ENCODE results near the gene ZSCAN5A. TPM values are rescaled to one million over a fixed set of nuclear protein-coding genes. Genes with fewer than 3 reads are reported as not detected.
A peak's percentile ranks its signal among the peaks of the same experiment; 100 is the strongest.

ZSCAN5A gene
- total RNA-seq, 4 donors from 2014 or later = 1.00 to 26.1 (median 3.6) TPM

DNA sequence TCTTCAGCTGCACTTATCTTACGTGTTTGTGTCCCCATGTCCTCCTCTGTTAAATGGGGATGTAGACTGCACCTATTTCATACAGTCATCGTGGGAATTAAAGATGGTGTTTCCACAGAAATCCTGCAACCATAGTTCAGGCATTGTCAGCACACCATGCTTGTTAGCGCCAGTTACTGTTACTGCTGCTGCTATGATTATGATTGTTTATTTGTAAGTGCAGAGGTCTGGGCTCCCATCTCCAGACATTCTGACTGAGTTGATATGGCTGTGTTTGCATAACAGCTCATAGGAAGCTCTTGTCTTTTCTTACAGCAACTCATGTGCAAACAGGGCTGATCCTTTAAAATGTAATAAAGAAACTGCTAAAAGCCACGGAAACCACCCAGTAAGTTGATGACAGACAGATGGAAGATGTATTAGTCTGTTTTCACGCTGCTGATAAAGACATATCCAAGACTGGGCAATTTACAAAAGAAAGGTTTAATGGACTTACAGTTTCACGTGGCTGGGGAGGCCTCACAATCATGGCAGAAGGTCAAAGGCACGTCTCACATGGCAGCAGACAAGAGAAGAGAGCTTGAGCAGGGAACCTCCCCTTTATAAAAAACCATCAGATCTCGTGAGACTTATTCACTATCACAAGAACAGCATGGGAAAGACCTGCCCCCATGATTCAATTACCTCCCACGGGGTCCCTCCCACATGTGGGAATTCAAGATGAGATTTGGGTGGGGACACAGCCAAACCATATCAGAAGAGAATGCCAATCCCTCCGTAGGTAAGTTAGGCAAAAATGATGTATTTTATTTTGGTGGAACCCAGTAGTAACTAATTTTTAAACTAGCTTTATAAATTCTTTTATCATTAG, 1.6 kb downstream of the ZSCAN5A start:
- H3K9me3 ChIP-seq = no peaks in the 10 kb centered on the region
- peaks cover 13 to 15% of the 10 kb centered on the region in 2 donors for H3K4me1 ChIP-seq
- H3K27me3 ChIP-seq = no peaks in the 10 kb centered on the region
- DNase-seq (no peak), ATAC-seq (no peak)
- no peak overlapping the region for H3K4me3 ChIP-seq
- intact Hi-C loops (cut with DNase I; ENCODE audit: low total_unique reads) = loop anchor here (5.0 to 10.0 kb wide), 5 partner anchors 54 to 1122 kb away; partner anchors contain the start of genes ZFP28, ZNF444, ZNF71 and ZNF749
- peaks cover 0 to 10% of the 10 kb centered on the region in 2 donors for H3K36me3 ChIP-seq
- in situ Hi-C loops (cut with MboI; ENCODE audit: low sequenced_read_pairs in 4 of 4) = loop anchor here in 2 of 4 donors (10.0 kb wide), 1 partner anchor 178 kb away; no protein-coding TSS in a partner anchor
- no peak for TF ChIP-seq POLR2A (IDR thresholded peaks at IDR 0.05)
- TF ChIP-seq CTCF (IDR thresholded peaks at IDR 0.05 in 4 of 5, conservative IDR thresholded peaks at IDR 0.05 in 1 of 5) = no peak
- H3K27ac ChIP-seq = no peak overlapping the region

- Histone ChIP-seq H3K9me3 (no peaks in the 10 kb centered on the region), H3K4me3 (no peak overlapping the region), H3K4me1 (peaks cover 13 to 15% of the 10 kb centered on the region in 2 donors), H3K27me3 (no peaks in the 10 kb centered on the region), H3K27ac (no peak overlapping the region), H3K36me3 (peaks cover 0 to 10% of the 10 kb centered on the region in 2 donors)
- intact Hi-C loops (cut with DNase I; ENCODE audit: low total_unique reads) (loop anchor here (5.0 to 10.0 kb wide), 5 partner anchors 55 to 1122 kb away; partner anchors contain the start of genes ZFP28, ZNF444, ZNF71 and ZNF749), in situ Hi-C loops (cut with MboI; ENCODE audit: low sequenced_read_pairs in 4 of 4) (loop anchor here in 2 of 4 donors (10.0 kb wide), 1 partner anchor 178 kb away; no protein-coding TSS in a partner anchor)
- no peak for TF ChIP-seq POLR2A (IDR thresholded peaks at IDR 0.05)
- no peak for DNase-seq
- ATAC-seq = no peak
Measured at GRCh38 chr19:56312342-56312741, 2.3 kb downstream of the ZSCAN5A start.

GRCh38 chr19:56310462-56310861, 4.2 kb downstream of the ZSCAN5A start:
- no peaks in the 10 kb centered on the region for H3K27me3 ChIP-seq
- H3K4me1 ChIP-seq = peaks cover 9 to 10% of the 10 kb centered on the region in 2 donors
- TF ChIP-seq CTCF (IDR thresholded peaks at IDR 0.05 in 4 of 5, conservative IDR thresholded peaks at IDR 0.05 in 1 of 5) = no peak
- no peak for TF ChIP-seq POLR2A (IDR thresholded peaks at IDR 0.05)
- no peaks in the 10 kb centered on the region for H3K9me3 ChIP-seq
- intact Hi-C loops (cut with DNase I; ENCODE audit: low total_unique reads) = loop anchor here (5.0 to 10.0 kb wide), 5 partner anchors 57 to 1124 kb away; partner anchors contain the start of genes ZFP28, ZNF444, ZNF71 and ZNF749
- DNase-seq (no peak), ATAC-seq (no peak)
- H3K36me3 ChIP-seq = peaks cover 0 to 14% of the 10 kb centered on the region in 2 donors
- H3K27ac ChIP-seq = no peak overlapping the region
- H3K4me3 ChIP-seq = no peak overlapping the region
- in situ Hi-C loops (cut with MboI; ENCODE audit: low sequenced_read_pairs in 4 of 4) = loop anchor here in 2 of 4 donors (10.0 kb wide), 1 partner anchor 176 kb away; no protein-coding TSS in a partner anchor

- in situ Hi-C loops (cut with MboI; ENCODE audit: low sequenced_read_pairs in 4 of 4) (loop anchor here in 2 of 4 donors (10.0 kb wide), 1 partner anchor 175 kb away; no protein-coding TSS in a partner anchor), intact Hi-C loops (cut with DNase I; ENCODE audit: low total_unique reads) (loop anchor here (5.0 to 10.0 kb wide), 5 partner anchors 58 to 1125 kb away; partner anchors contain the start of genes ZFP28, ZNF444, ZNF71 and ZNF749)
- peaks cover 0 to 14% of the 10 kb centered on the region in 2 donors for H3K36me3 ChIP-seq
- DNase-seq = no peak
- TF ChIP-seq CTCF (IDR thresholded peaks at IDR 0.05 in 4 of 5, conservative IDR thresholded peaks at IDR 0.05 in 1 of 5) (peak in 3 of 5 experiments; percentile 23 to 49 (median 28)), POLR2A (IDR thresholded peaks at IDR 0.05) (no peak)
- no peak overlapping the region for H3K4me3 ChIP-seq
- H3K27ac ChIP-seq = no peak overlapping the region
- no peaks in the 10 kb centered on the region for H3K27me3 ChIP-seq
- ATAC-seq = no peak
- H3K4me1 ChIP-seq = peaks cover 7 to 8% of the 10 kb centered on the region in 2 donors
- H3K9me3 ChIP-seq = no peaks in the 10 kb centered on the region
Measured at GRCh38 chr19:56309511-56310185, 5.0 kb downstream of the ZSCAN5A start.
